ENCODE results near the gene PDZD2. TPM values are rescaled to one million over a fixed set of nuclear protein-coding genes. Genes with fewer than 3 reads are reported as not detected.

Gene PDZD2
- total RNA-seq, 2 experiments from 2014 or later, result 1.3 to 1.8 TPM

DNA sequence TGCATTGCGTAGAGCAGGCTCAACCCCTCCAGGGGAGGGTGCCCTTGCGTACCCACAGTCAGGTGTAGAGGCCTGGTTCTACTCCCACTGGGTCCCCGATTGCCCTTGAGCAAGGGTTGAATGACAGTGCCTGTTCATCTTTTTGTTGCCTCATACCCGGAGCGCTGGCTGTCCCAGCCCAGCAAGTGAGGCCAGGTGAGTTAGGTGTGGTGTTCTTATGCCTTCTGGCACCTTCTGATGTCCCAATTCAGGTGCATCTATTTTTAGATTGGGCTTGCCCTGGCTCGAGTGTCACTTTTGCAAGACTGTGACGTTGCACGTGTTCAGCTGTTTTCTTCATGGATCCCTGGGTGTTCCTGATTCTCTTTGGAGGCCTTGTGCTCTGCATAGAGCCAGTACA lies 277.4 kb downstream of the PDZD2 start:
- Histone ChIP-seq H3K4me1 (ENCODE audit: insufficient read depth, low read length) (no peaks in the 10 kb centered on the region), H3K27me3 (ENCODE audit: control insufficient read depth in 1 of 2, insufficient read depth in 2 of 2, low read length in 2 of 2) (no peaks in the 10 kb centered on the region), H3K4me3 (ENCODE audit: low read length) (no peak overlapping the region), H3K27ac (ENCODE audit: low read depth in 1 of 2, low read length in 2 of 2) (no peak overlapping the region), H3K36me3 (ENCODE audit: insufficient read depth, low read length) (no peaks in the 10 kb centered on the region), H3K9me3 (ENCODE audit: control insufficient read depth in 1 of 2, insufficient read depth in 1 of 2, low read length in 2 of 2) (peaks cover 0 to 4% of the 10 kb centered on the region in 2 experiments)
- Mint-ChIP-seq H3K27ac (no peak overlapping the region), H3K27me3 (no peaks in the 10 kb centered on the region), H3K4me1 (ENCODE audit: low read depth) (no peaks in the 10 kb centered on the region), H3K36me3 (ENCODE audit: low read depth) (no peaks in the 10 kb centered on the region), H3K9me3 (no peaks in the 10 kb centered on the region), H3K4me3 (no peak overlapping the region)
- DNase-seq (no peak), ATAC-seq (ENCODE audit: poor library complexity) (no peak)
- POLR2A ChIA-PET, result no interaction called here
- TF ChIP-seq, protein P1, sequence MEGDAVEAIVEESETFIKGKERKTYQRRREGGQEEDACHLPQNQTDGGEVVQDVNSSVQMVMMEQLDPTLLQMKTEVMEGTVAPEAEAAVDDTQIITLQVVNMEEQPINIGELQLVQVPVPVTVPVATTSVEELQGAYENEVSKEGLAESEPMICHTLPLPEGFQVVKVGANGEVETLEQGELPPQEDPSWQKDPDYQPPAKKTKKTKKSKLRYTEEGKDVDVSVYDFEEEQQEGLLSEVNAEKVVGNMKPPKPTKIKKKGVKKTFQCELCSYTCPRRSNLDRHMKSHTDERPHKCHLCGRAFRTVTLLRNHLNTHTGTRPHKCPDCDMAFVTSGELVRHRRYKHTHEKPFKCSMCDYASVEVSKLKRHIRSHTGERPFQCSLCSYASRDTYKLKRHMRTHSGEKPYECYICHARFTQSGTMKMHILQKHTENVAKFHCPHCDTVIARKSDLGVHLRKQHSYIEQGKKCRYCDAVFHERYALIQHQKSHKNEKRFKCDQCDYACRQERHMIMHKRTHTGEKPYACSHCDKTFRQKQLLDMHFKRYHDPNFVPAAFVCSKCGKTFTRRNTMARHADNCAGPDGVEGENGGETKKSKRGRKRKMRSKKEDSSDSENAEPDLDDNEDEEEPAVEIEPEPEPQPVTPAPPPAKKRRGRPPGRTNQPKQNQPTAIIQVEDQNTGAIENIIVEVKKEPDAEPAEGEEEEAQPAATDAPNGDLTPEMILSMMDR (IDR thresholded peaks at IDR 0.05), result no peak
- intact Hi-C loops (cut with DNase I, micrococcal nuclease), result no loop called here
- CTCF ChIA-PET, result no interaction called here

GRCh38 chr5:31918739-31919138 lies 279.8 kb downstream of the PDZD2 start:
- ChIA-PET POLR2A (interaction anchor here (0.6 kb wide), 1 partner anchor 8 kb away, joined by 3 read pairs; no protein-coding TSS in a partner anchor), CTCF (no interaction called here)
- H3K9me3 Mint-ChIP-seq, result no peaks in the 10 kb centered on the region
- no peaks in the 10 kb centered on the region for H3K4me1 ChIP-seq (ENCODE audit: insufficient read depth, low read length)
- H3K9me3 ChIP-seq (ENCODE audit: control insufficient read depth in 1 of 2, insufficient read depth in 1 of 2, low read length in 2 of 2), result no peaks in the 10 kb centered on the region
- intact Hi-C loops (cut with DNase I, micrococcal nuclease), result no loop called here
- DNase-seq (no peak), ATAC-seq (ENCODE audit: poor library complexity) (no peak)
- no peaks in the 10 kb centered on the region for H3K36me3 ChIP-seq (ENCODE audit: insufficient read depth, low read length)
- H3K4me3 ChIP-seq (ENCODE audit: low read length), result no peak overlapping the region
- H3K4me1 Mint-ChIP-seq (ENCODE audit: low read depth), result no peaks in the 10 kb centered on the region
- H3K27ac ChIP-seq (ENCODE audit: low read depth in 1 of 2, low read length in 2 of 2), result no peak overlapping the region
- H3K4me3 Mint-ChIP-seq, result no peak overlapping the region
- no peaks in the 10 kb centered on the region for H3K27me3 Mint-ChIP-seq
- H3K27me3 ChIP-seq (ENCODE audit: control insufficient read depth in 1 of 2, insufficient read depth in 2 of 2, low read length in 2 of 2), result no peaks in the 10 kb centered on the region
- H3K27ac Mint-ChIP-seq, result no peak overlapping the region
- H3K36me3 Mint-ChIP-seq (ENCODE audit: low read depth), result no peaks in the 10 kb centered on the region
- TF ChIP-seq, protein P1 (IDR thresholded peaks at IDR 0.05), result no peak

DNA sequence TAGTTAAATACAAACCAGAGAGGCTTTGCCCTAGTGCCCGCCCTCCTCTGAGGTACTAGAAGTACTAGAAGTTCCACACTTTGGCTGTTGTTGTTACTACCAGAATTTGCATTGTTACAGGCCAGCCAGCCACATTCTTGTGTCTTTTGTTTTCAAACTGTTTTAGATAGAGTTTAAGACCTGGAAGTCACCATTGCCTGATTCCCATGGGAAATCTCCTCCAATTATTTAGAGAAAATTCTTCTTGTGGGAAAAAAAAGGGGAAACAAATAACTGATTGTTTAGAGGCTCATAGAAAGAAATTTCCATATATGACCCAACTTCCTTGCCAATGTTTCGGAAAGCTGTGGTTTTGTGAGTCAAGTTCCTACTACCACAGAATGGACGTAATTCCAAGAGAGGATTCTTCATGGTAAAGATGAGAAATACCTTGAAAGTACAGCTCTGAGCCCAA lies 282.9 kb downstream of the PDZD2 start:
- H3K27me3 Mint-ChIP-seq, result no peaks in the 10 kb centered on the region
- H3K9me3 Mint-ChIP-seq, result no peaks in the 10 kb centered on the region
- DNase-seq (no peak), ATAC-seq (ENCODE audit: poor library complexity) (no peak)
- Histone ChIP-seq H3K36me3 (ENCODE audit: insufficient read depth, low read length) (no peaks in the 10 kb centered on the region), H3K4me3 (ENCODE audit: low read length) (no peak overlapping the region), H3K9me3 (ENCODE audit: control insufficient read depth in 1 of 2, insufficient read depth in 1 of 2, low read length in 2 of 2) (no peaks in the 10 kb centered on the region), H3K27ac (ENCODE audit: low read depth in 1 of 2, low read length in 2 of 2) (no peak overlapping the region), H3K4me1 (ENCODE audit: insufficient read depth, low read length) (no peaks in the 10 kb centered on the region), H3K27me3 (ENCODE audit: control insufficient read depth in 1 of 2, insufficient read depth in 2 of 2, low read length in 2 of 2) (no peaks in the 10 kb centered on the region)
- POLR2A ChIA-PET, result no interaction called here
- H3K36me3 Mint-ChIP-seq (ENCODE audit: low read depth), result no peaks in the 10 kb centered on the region
- no peaks in the 10 kb centered on the region for H3K4me1 Mint-ChIP-seq (ENCODE audit: low read depth)
- no peak overlapping the region for H3K4me3 Mint-ChIP-seq
- no peak overlapping the region for H3K27ac Mint-ChIP-seq
- CTCF ChIA-PET, result no interaction called here
- TF ChIP-seq, protein P1 (IDR thresholded peaks at IDR 0.05), result no peak
- intact Hi-C loops (cut with DNase I, micrococcal nuclease), result no loop called here
